Epithelial cell of proximal tubule (primary cell): ENCODE results near the gene TINAGL1. TPM values are rescaled to one million over a fixed set of nuclear protein-coding genes. Genes with fewer than 3 reads are reported as not detected.

ENCODE experiments used
- DNase-seq: peaks from one replicate; pipeline ENCODE4 v3.0.0-alpha.2; 2011; ENCODE audit warnings: low read depth
- H3K4me3 ChIP-seq: 2 replicates; pipeline ENCODE4 v1.5.1; 2011; ENCODE audit warnings: low read depth, mild to moderate bottlenecking, low read length
- CTCF ChIP-seq: conservative IDR thresholded peaks from 2 replicates; pipeline ENCODE4 v1.5.1; 2012; ENCODE audit warnings: low read depth, mild to moderate bottlenecking, low read length
- total RNA-seq: library from RNA; depleted of rRNA; stranded (reverse); fragments of >200 nt; gene quantifications from 2 replicates; pipeline ENCODE4 v1.2.3, GENCODE V29; 2015

The TINAGL1 gene
- total RNA-seq, 1 donor from 2014 or later: 230 TPM

- no peak overlapping the region for H3K4me3 ChIP-seq
- no peak for DNase-seq
- no peak for TF ChIP-seq CTCF
Measured at GRCh38 chr1:31598980-31599379, 22.7 kb downstream of the TINAGL1 start.

GRCh38 chr1:31600641-31601040, 24.3 kb downstream of the TINAGL1 start:
- no peak for TF ChIP-seq CTCF
- no peak for DNase-seq
- H3K4me3 ChIP-seq: no peak overlapping the region

DNA sequence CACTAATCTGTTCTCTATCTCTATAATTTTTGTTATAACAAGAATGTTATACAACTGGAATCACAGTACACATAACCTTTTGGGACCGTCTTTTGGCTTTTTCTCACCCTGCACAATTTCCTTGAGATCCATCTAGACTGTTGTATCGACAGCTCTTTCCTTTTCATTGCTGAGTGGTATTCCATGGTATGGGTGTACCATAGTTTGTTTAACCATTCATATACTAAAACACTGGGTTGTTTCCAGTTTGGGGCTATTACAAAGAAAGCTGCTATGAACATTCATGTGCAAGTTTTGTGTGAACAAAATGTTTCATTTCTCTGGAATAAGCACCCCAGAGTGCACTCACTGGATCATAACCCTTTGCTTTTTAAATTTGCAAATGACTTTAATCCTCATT, 25.8 kb downstream of the TINAGL1 start:
- no peak for DNase-seq
- no peak for TF ChIP-seq CTCF
- no peak overlapping the region for H3K4me3 ChIP-seq

DNA sequence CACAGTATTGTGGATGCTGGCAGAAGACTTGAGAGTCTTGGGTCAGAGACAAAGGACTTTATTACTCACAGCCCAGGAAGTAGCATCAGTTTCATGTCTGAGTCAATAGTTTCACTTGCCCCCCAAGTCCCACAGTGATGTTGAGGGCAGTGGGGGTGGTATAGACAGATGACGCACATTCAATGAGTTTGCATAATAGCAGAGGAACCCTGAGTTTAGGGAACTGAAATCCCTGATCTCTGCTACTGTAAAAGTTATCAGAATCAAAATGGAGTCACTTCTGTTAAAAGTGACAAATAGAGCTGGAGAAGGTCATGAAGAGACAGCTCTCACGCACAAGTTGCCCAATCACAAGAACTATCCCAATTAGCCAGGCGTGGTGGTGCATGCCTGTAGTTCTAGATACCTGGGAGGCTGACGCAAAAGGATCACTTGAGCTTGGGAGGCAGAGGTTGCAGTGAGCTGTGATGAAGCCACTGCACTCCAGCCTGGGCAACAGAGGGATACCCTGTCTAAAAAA, 29.7 kb downstream of the TINAGL1 start:
- DNase-seq: no peak
- no peak overlapping the region for H3K4me3 ChIP-seq
- TF ChIP-seq CTCF: no peak

DNA sequence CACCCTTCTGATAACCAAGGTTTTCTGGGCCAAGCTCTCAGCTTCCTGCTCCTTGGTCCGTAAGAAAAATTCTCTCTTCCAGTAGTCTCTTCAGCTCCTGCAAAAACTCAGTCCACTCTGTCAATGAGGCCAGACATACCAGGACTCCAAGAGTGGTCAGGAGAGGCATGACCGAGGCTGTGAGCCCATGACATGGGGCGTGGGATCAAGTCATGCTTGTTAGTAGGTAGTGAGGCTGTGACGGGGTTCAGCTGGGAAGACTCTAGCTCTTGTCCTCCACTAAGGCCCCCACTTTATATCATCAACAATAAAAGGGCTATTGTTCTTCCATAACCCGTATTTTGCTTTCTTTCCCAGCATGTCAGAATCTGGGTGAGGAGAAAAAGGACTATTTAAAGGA, 31.0 kb downstream of the TINAGL1 start:
- no peak overlapping the region for H3K4me3 ChIP-seq
- DNase-seq: no peak
- TF ChIP-seq CTCF: no peak

GRCh38 chr1:31609514-31610118, 33.3 kb downstream of the TINAGL1 start:
- no peak for TF ChIP-seq CTCF
- no peak for DNase-seq
- H3K4me3 ChIP-seq: no peak overlapping the region

GRCh38 chr1:31614414-31615005, 38.2 kb downstream of the TINAGL1 start:
- H3K4me3 ChIP-seq: no peak overlapping the region
- no peak for TF ChIP-seq CTCF
- no peak for DNase-seq
